ENCODE results near the gene COL6A3.

Gene COL6A3

DNA sequence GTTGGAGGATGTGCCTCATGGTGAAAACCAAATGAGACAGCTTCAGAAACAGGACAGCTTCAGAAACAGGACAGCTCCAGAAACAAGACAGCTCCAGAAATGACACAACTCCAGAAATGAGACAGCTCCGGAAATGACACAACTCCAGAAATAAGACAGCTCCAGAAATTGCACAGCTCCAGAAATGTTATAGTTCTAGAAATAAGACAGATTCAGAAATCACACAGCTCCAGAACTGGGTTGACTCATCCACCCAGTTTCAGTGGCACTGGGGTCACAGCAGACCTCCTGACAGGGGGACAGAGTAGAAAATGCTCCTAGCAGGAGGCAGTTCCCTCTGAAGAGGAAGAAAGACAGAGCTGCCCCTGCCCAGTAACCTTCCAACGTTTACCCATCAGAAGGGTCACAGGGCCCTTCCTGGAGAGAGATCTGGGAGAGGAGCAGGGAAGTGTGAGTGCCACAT is 26.9 kb upstream of the COL6A3 start:
- no peak for DNase-seq (ENCODE audit: low read depth in 2 of 2)

DNA sequence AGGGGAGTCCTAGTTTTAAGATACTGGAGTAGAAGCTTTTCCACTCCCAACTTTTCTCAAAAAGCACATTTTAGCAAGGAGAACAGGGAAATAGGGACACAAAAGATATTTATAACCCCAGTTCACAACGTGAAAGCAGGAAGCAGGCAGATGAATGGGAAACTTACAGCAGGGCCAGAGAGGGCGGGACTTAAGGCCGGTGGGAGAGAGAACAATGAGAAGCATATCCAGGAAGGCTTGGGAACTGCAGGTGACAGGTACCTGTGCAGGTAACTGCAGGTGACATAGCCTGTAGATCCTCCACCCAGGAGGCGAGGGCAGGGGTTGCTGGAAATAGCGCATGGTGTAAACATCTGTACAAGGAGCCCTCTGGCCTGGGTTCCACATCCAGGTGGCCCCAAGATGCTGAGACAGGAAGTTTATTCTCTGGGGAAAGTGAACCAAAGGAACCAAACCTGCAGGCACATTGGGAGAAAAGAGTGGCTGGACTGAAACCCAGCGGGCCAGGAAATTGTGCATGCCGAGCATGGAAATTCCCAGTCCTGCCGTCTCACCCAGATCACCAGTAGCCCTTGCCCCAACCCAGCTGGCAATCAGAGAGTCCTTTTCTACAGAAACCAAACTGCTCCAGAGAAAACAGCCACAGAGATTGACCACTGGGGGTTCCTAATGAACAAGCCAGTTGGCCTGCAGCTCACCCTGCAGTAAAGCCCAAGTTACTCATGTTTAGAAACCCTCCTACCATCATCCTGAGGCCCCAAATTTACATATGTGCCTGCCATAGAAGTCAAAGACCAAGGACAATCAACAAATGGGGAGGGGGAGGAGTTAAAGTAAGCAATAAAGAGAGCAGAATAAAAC is 24.3 kb upstream of the COL6A3 start:
- DNase-seq (ENCODE audit: low read depth in 2 of 2) = no peak

- DNase-seq (ENCODE audit: low read depth in 2 of 2) = no peak
Measured at GRCh38 chr2:237437566-237437965, 23.6 kb upstream of the COL6A3 start.

DNA sequence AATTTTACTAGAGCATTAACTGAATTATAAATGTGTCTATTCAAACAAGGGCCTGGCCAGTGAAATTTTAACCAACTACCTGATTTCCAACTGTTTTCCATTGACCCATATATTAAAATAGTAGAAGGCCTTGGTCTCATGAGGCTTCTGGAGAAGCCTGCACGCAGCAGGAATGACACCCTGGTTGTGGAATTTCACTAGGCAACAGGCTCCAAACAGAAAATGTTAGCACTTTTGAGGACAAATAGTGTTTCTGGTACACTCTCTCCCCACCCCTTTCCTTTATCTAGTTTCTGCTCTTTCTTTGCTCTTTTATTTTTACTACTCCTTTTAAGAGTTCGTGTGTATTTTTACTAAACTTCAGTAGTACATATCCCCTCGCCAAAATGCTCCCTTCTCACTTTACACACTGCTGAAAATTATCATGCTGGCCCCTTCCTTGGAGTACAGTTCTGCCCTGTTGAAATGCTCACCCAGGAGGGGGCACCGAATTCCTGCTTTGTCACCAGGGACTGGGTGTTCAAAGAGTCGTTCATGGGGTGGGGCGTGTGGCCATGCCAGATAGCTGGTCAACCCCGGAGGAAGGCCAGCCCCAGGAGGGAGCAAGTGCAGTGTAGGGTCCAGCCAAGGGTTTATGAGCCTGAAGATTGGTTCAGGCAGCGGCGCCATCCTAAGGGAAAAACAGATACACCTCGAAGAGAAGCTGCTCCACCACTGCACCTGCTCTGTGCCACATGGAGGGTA is 22.1 kb upstream of the COL6A3 start:
- no peak for DNase-seq (ENCODE audit: low read depth in 2 of 2)

DNA sequence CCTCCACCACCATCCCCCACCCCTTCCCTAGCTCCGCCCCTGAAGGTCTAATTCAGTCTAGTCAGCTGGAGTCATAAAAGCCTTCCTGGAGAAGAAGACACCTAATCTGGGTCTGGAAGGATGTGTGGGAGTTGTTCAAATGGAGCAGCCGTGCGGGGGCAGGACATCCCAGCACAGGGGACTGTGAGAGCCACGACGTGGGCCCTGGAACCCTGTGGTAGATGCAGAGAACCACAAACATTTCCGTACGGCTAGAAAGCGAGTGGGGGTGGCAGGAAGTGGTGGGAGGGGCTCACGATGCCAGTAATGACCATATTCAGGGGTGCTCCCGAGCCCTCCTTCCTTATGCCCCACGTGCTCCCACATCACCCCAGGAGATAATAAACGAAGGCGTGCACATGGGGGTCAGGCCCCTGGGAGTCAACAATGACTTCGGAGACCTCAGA is 20.9 kb upstream of the COL6A3 start:
- peak; percentile 87 for DNase-seq (ENCODE audit: low read depth in 2 of 2)

- no peak for DNase-seq (ENCODE audit: low read depth in 2 of 2)
Measured at GRCh38 chr2:237433920-237434676, 20.1 kb upstream of the COL6A3 start.

GRCh38 chr2:237432484-237433092 is 18.6 kb upstream of the COL6A3 start:
- peak; percentile 89 to 92 for DNase-seq (ENCODE audit: low read depth in 2 of 2)

GRCh38 chr2:237431837-237432236 is 17.9 kb upstream of the COL6A3 start:
- DNase-seq (ENCODE audit: low read depth in 2 of 2) = no peak

- DNase-seq (ENCODE audit: low read depth in 2 of 2) = no peak
Measured at GRCh38 chr2:237431372-237431771, 17.4 kb upstream of the COL6A3 start.

GRCh38 chr2:237430861-237431260 is 16.9 kb upstream of the COL6A3 start:
- DNase-seq (ENCODE audit: low read depth in 2 of 2) = no peak

GRCh38 chr2:237429753-237430152 is 15.8 kb upstream of the COL6A3 start:
- no peak for DNase-seq (ENCODE audit: low read depth in 2 of 2)

- peak; percentile 71 to 77 for DNase-seq (ENCODE audit: low read depth in 2 of 2)
Measured at GRCh38 chr2:237427769-237428506, 14.0 kb upstream of the COL6A3 start.

DNA sequence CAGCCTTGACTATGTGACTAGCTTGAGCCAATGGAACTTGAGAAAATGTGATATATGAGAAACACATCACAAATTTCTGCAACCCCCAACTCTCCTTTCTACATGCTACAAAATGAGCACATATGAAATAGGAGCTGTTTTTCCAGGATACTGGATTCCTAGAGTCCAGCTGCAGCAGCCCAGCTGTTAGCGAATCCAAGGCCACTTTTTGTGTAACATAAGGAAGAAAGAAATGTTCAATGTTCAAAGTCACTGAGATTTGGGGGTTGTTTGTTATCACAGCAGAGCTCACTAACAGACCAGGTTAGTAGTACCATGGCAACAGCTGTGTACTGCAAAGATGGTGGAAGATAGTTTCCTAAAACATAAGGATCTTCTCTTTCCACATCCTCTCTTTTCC is 12.6 kb upstream of the COL6A3 start:
- no peak for DNase-seq (ENCODE audit: low read depth in 2 of 2)

GRCh38 chr2:237425320-237425719 is 11.4 kb upstream of the COL6A3 start:
- no peak for DNase-seq (ENCODE audit: low read depth in 2 of 2)

DNA sequence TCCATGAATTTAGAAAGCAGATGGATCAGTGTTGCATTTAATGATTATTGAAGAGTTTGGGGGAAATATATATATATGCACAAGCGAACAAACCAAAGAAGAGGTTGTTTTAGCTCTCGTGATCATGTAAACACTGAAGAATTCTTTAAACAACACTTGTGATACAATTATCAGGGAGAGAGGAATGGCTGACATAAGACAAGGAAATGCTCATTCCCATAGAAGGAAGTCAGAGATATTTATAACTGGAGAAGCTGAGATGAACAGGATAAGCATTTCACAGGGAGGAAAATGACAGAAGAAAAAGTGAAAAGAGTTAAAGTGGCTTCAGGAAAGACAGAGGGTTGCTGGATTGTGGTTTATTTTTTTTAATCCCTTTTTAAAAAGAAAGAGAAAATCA is 10.6 kb upstream of the COL6A3 start:
- DNase-seq (ENCODE audit: low read depth in 2 of 2) = no peak

DNA sequence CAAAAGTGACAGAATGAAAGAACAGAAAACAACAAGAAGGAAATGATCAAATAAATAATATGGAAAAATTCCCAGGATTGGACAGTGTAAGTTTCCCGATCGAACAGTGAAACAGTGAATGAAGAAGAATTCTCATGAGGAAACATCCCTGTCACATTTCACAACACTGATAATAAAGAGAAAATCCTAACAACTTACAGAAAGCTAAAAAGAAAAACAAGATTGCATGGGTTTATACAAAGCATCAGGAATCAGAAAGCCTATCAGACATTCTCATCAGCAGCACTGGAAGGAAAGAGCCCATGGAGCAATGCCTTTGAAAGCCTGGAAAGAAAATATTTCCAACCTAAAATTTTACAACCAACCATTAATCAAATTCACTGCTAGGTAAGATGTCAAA is 9.9 kb upstream of the COL6A3 start:
- no peak for DNase-seq (ENCODE audit: low read depth in 2 of 2)

DNA sequence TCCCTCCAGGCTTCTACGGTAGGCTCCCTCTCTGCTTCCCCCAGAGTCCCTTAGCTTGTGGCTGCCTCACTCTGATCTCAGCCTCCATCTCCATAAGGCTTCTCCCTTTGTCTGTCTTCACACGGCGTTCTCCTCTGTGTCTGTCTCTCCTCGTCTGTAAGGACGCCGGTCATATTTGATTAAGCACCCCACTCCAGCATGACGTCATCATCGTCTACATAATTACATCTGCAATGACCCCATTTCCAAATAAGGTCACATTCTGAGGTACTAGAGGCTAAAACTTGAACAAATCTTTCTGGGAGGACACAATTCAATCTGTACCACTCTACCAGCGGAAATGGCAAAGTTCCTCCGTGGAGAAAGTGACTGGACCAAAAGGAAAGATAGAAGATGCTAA is 8.3 kb upstream of the COL6A3 start:
- DNase-seq (ENCODE audit: low read depth in 2 of 2) = no peak

- DNase-seq (ENCODE audit: low read depth in 2 of 2) = peak; percentile 59 to 72
Measured at GRCh38 chr2:237421542-237422116, 7.7 kb upstream of the COL6A3 start.

DNA sequence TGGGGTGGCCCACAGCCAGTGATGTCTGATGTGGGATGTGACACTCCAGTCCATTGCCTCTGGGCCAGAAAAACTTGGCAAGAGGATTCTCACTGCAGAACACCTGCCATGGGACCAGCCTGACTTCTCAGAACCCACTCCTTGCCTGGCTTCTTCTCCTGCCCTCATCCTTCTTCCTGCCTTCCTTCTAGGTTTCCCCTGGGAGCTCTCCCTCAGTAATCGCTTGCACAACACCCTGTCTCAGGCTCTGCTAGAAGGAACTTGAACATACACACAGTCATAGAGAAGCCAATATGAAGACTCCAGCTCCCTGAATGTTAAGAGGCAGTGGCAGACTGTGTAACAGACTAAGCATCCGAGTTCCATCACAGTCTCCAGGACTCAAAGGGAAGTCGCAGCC is 4.3 kb upstream of the COL6A3 start:
- DNase-seq (ENCODE audit: low read depth in 2 of 2) = no peak

- no peak for DNase-seq (ENCODE audit: low read depth in 2 of 2)
Measured at GRCh38 chr2:237412988-237413776, 782 bp downstream of the COL6A3 start.
